ENCODE measurements around the gene HSPA14. TPM values are rescaled to one million over a fixed set of nuclear protein-coding genes. Genes with fewer than 3 reads are reported as not detected.

The HSPA14 gene
- total and polyA plus RNA-seq, 2 of the 4 experiments (the other 2 are of a cell fraction): 10.3 to 11.8 TPM

GRCh38 chr10:14858338-14858960 lies 20.3 kb downstream of the HSPA14 start:
- TF ChIP-seq MAZ (IDR thresholded peaks at IDR 0.05; ENCODE audit: borderline replicate concordance, low read depth, low read length): no peak
- TF ChIP-seq BHLHE40 (IDR thresholded peaks at IDR 0.05; ENCODE audit: low read depth, low read length): no peak
- no peak for TF ChIP-seq NFE2L2 (IDR thresholded peaks at IDR 0.05; ENCODE audit: low read depth, low read length)
- no peak for TF ChIP-seq CEBPB (IDR thresholded peaks at IDR 0.05; ENCODE audit: low read depth, low read length)
- TF ChIP-seq MXI1 (IDR thresholded peaks at IDR 0.05; ENCODE audit: borderline replicate concordance, low read depth, low read length): no peak
- no peak for TF ChIP-seq FOS (IDR thresholded peaks at IDR 0.05; ENCODE audit: low read depth, low read length)
- TF ChIP-seq RAD21 (IDR thresholded peaks at IDR 0.05; ENCODE audit: low read length): no peak
- TF ChIP-seq RCOR1 (IDR thresholded peaks at IDR 0.05; ENCODE audit: insufficient replicate concordance, low read length): no peak
- no peak for TF ChIP-seq POLR2A (IDR thresholded peaks at IDR 0.05; ENCODE audit: low read depth, low read length)
- TF ChIP-seq MAFK (IDR thresholded peaks at IDR 0.05; ENCODE audit: low read depth, low read length): no peak
- no peak for TF ChIP-seq CHD1 (IDR thresholded peaks at IDR 0.05; ENCODE audit: low read depth, low read length)
- TF ChIP-seq SMC3 (IDR thresholded peaks at IDR 0.05; ENCODE audit: low read depth, low read length): no peak
- TF ChIP-seq RFX5 (IDR thresholded peaks at IDR 0.05; ENCODE audit: low read depth, low read length): no peak
- TF ChIP-seq ELK1 (IDR thresholded peaks at IDR 0.05; ENCODE audit: borderline replicate concordance, low read depth, low read length): no peak
- no CpG with 5 or more reads among the region's 6 CpGs for WGBS, 2 experiments (ENCODE audit: extremely low coverage in 2 of 2, insufficient read length in 1 of 2)
- Histone ChIP-seq H2AK9ac (replicated peaks; ENCODE audit: low read depth, low read length, poor library complexity) (no peak overlapping the region), H3K56ac (ENCODE audit: extremely low read depth, insufficient read depth, low read length) (no peak overlapping the region), H2AFZ (replicated peaks; ENCODE audit: low read length, poor library complexity) (no peak overlapping the region), H3K18ac (ENCODE audit: low read depth, low read length) (no peak overlapping the region), H4K8ac (ENCODE audit: low read depth in 2 of 2, low read length in 2 of 2) (no peak overlapping the region), H2BK20ac (ENCODE audit: low read depth, low read length) (no peak overlapping the region), H3K4me1 (ENCODE audit: control insufficient read depth, insufficient read depth, low read length) (peaks cover 3% of the 10 kb centered on the region; the same call in 1 of the 2 replicates), H3K79me1 (ENCODE audit: low read depth in 1 of 2, low read length in 2 of 2) (no peaks in the 10 kb centered on the region; a peak in 1 of 4 replicates), H3K27ac (ENCODE audit: insufficient read depth, low read length) (no peak overlapping the region), H4K20me1 (ENCODE audit: insufficient read depth, low read length) (no peaks in the 10 kb centered on the region), H2BK15ac (ENCODE audit: low read depth, low read length) (no peak overlapping the region), H3K27me3 (ENCODE audit: control insufficient read depth, insufficient read depth, low read length) (no peaks in the 10 kb centered on the region), H3K36me3 (ENCODE audit: control insufficient read depth, insufficient read depth, low read length) (peaks cover 9% of the 10 kb centered on the region), H3K9me3 (ENCODE audit: control insufficient read depth, insufficient read depth, low read length) (no peaks in the 10 kb centered on the region), H3K4me3 (ENCODE audit: insufficient read depth, low read depth, low read length) (no peak overlapping the region), H3K9me1 (ENCODE audit: insufficient read depth, low read length) (peaks cover 7% of the 10 kb centered on the region), H2BK5ac (ENCODE audit: low read depth, low read length, poor library complexity, severe bottlenecking) (no peak overlapping the region), H3K4me2 (ENCODE audit: low read depth, low read length) (no peak overlapping the region), H3K23ac (ENCODE audit: low read depth, low read length) (no peak overlapping the region), H3K9ac (ENCODE audit: low read depth, low read length) (no peak overlapping the region), H2BK120ac (ENCODE audit: low read depth, low read length) (no peak overlapping the region), H3K4ac (ENCODE audit: low read depth, low read length) (no peak overlapping the region), H3K14ac (replicated peaks; ENCODE audit: low read depth, low read length) (no peak overlapping the region), H4K91ac (ENCODE audit: insufficient read depth, low read depth, low read length) (no peak overlapping the region), H2AK5ac (ENCODE audit: low read depth, low read length) (no peak overlapping the region), H4K5ac (ENCODE audit: low read depth, low read length) (no peak overlapping the region)
- ChIA-PET POLR2A (ENCODE audit: unreplicated experiment) (interaction anchor here (0.7 kb wide), 1 partner anchor 471 kb away, joined by 3 read pairs; no protein-coding TSS in a partner anchor), CTCF (no interaction called here)
- no TSS peak for BruUV-seq (replicated peaks)
- in situ Hi-C loops (cut with MboI; ENCODE audit: low sequenced_read_pairs) (no loop called here), intact Hi-C loops (cut with micrococcal nuclease) (no loop called here), dilution Hi-C loops (cut with HindIII; ENCODE audit: low sequenced_read_pairs, unreplicated experiment) (no loop called here)
- no peak for DNase-seq
- no peak for ATAC-seq (ENCODE audit: low read depth)
